Pancreas (tissue), 10 donors: ENCODE results near the gene SUPT20HL2. TPM values are rescaled to one million over a fixed set of nuclear protein-coding genes. Genes with fewer than 3 reads are reported as not detected.

ENCODE experiments used
- ATAC-seq, 4 donors: fragments of 200-7000 bp; cut with Tn5 transposase; one replicate each; pipeline versions ENCODE4 v1.8.0 to v1.9.1; 2020; ENCODE audit warnings: mild to moderate bottlenecking in 4 of 4, moderate library complexity in 4 of 4
- DNase-seq, 6 donors: peaks; one replicate each; pipeline ENCODE4 v3.0.0-alpha.2; 2020
- FAIRE-seq: peaks from 2 replicates; lab custom pipeline; 2012; peaks lifted over from hg19 to GRCh38; lab: Jason Lieb, UNC
- H3K27ac ChIP-seq, 4 donors: fragments of 200-600 bp; sonication (generic); 1 replicate in 3 of 4; 2 replicates in 1 of 4; pipeline versions ENCODE4 v1.5.0 to v1.8.0; 2020
- H3K27me3 ChIP-seq, 4 donors: fragments of 200-600 bp; one replicate each; pipeline ENCODE4 v1.8.0; 2021
- H3K36me3 ChIP-seq, 3 donors: fragments of 200-600 bp; sonication (generic) in 1 of 3; one replicate each; pipeline versions ENCODE4 v1.5.0 to v1.8.0; 2020 to 2021
- H3K4me1 ChIP-seq, 3 donors: fragments of 200-600 bp; one replicate each; pipeline ENCODE4 v1.8.0; 2021
- H3K4me3 ChIP-seq, 4 donors: fragments of 200-600 bp; sonication (generic) in 2 of 4; one replicate each; pipeline versions ENCODE4 v1.5.0 to v1.8.0; 2020 to 2021
- H3K9me3 ChIP-seq, 4 donors: fragments of 200-600 bp; one replicate each; pipeline ENCODE4 v1.8.0; 2021
- WGBS, 2 donors: extraction: QIAGEN DNeasy Blood & Tissue Kit; methylation state at CpG; one replicate each; pipeline ENCODE4 v1.1.7; 2013; 5-methylcytosine and 5-hydroxymethylcytosine counted together
- intact Hi-C, 3 donors: fragments of 100-400 bp; cut with DNase I; formaldehyde crosslinking; loops; one replicate each; pipeline versions ENCODE4 v1.11.1 to v1.14.2; 2022
- polyA plus RNA-seq, 2 donors: library from polyadenylated mRNA; stranded (reverse); fragments of 200-250 nt; gene quantifications; one replicate each; pipeline ENCODE4 v1.2.3, GENCODE V29; 2013
- total RNA-seq, 6 donors: library from RNA; stranded (reverse); fragmentation: NEBNext Ultra II Directional in 4 of 6; extraction: Animal tissue kit (Norgen Biotek cat#: 25700) in 4 of 6; gene quantifications; one replicate each; pipeline versions ENCODE4 v1.2.1 to v1.2.4, GENCODE V29; 2021 to 2023
- TF ChIP-seq, protein P1 (sequence below), 4 donors: fragments of 200-600 bp; sonication (generic) in 3 of 4; IDR thresholded peaks; one replicate each; pipeline versions ENCODE4 v1.5.0 to v1.8.0; 2021; ENCODE audit warnings: antibody characterized with exemption in 4 of 4
- donor health status: healthy with polysubstance abuse.
- donor health status: DM: no; HTN: no; CAD: no; lungs with moderate emphysema.
- donor health status: DM: no; HTN: no; CAD: no.
- donor health status: control.
- donor health status: control.
- donor health status: Bipolar disorder and iron deficiency.
- donor health status: DM: yes; HTN: yes; CAD: no.
- donor health status: DM: no; HTN: no; CAD: no.
- donor health status: DM: no; HTN: no; CAD: no.
- donor health status: DM: yes; HTN: yes; CAD: no.

Gene SUPT20HL2
- total and polyA plus RNA-seq, 8 donors = not detected

DNA sequence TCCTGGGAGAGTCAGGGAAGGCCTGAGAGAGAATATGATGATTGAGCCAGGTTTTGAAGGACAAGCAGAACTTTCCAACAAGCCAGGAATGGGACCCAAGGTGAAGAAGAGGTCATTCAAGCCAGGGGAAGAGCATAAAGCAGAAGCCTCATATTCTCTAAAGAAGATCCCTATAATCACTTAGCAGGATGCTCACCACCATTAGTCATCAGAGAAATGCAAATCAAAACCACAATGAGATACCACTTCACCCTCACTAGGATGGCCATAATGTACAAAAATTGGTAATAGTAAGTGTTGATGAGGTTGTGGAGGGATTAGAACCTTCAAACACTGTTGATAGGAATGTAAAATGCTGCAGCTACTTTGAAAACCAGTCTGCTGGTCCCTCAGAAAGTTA is 26.0 kb upstream of the SUPT20HL2 start:
- no peaks in the 10 kb centered on the region for H3K36me3 ChIP-seq
- FAIRE-seq (no peak), ATAC-seq (no peak), DNase-seq (no peak)
- H3K4me3 ChIP-seq = no peak overlapping the region
- no peaks in the 10 kb centered on the region for H3K4me1 ChIP-seq
- no peak overlapping the region for H3K27ac ChIP-seq
- peaks cover 0 to 4% (median 0%) of the 10 kb centered on the region in 4 donors for H3K27me3 ChIP-seq
- TF ChIP-seq, protein P1, sequence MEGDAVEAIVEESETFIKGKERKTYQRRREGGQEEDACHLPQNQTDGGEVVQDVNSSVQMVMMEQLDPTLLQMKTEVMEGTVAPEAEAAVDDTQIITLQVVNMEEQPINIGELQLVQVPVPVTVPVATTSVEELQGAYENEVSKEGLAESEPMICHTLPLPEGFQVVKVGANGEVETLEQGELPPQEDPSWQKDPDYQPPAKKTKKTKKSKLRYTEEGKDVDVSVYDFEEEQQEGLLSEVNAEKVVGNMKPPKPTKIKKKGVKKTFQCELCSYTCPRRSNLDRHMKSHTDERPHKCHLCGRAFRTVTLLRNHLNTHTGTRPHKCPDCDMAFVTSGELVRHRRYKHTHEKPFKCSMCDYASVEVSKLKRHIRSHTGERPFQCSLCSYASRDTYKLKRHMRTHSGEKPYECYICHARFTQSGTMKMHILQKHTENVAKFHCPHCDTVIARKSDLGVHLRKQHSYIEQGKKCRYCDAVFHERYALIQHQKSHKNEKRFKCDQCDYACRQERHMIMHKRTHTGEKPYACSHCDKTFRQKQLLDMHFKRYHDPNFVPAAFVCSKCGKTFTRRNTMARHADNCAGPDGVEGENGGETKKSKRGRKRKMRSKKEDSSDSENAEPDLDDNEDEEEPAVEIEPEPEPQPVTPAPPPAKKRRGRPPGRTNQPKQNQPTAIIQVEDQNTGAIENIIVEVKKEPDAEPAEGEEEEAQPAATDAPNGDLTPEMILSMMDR (IDR thresholded peaks at IDR 0.05) = no peak
- intact Hi-C loops = no loop called here
- no peaks in the 10 kb centered on the region for H3K9me3 ChIP-seq

DNA sequence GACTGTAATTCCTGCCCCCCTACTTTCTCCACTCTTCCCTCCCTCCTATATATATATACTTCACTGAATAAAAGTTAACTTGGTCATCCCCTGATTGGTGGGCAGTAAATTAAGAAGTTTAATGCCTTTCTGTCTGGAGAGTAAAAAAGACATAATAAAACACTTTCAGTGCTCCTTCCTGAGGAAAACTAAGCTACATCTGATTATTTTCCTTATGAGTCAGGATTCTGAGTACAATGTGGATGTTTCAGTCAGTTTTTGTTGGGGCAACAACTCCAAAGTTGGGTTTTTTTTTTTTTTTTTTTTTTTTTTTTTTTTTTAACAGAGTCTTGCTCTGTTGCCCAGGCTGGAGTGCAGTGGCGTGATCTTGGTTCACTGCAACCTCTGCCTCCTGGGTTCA is 22.0 kb upstream of the SUPT20HL2 start:
- H3K4me3 ChIP-seq = no peak overlapping the region
- H3K27me3 ChIP-seq = peaks cover 0 to 4% (median 0%) of the 10 kb centered on the region in 4 donors
- WGBS, 2 donors = 75 to 78% methylated on average over 1 of the region's 1 CpG
- no peaks in the 10 kb centered on the region for H3K4me1 ChIP-seq
- intact Hi-C loops = no loop called here
- ATAC-seq = no peak
- no peaks in the 10 kb centered on the region for H3K36me3 ChIP-seq
- H3K27ac ChIP-seq = no peak overlapping the region
- TF ChIP-seq, protein P1 (IDR thresholded peaks at IDR 0.05) = no peak
- no peaks in the 10 kb centered on the region for H3K9me3 ChIP-seq
- DNase-seq = no peak
- no peak for FAIRE-seq

DNA sequence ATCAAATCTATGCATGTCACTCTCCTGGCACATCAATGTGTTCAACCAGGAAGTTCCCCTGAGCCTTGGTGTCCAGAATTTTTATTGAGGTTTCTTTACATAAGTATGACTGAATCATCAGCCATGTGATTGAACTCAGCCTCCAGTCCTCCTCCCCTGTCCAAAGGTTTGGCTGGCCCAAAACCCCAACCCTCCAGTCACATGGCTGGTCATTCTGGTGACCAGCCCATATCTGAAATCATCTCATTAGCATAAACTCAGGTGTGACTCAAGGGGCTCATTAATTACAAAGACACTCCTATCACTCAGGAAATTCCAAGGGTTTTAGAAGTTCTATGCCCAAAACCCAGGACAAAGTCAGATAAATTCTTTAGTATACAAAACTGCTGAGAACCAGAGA is 20.6 kb upstream of the SUPT20HL2 start:
- DNase-seq (no peak), FAIRE-seq (no peak), ATAC-seq (no peak)
- peaks cover 0 to 4% (median 0%) of the 10 kb centered on the region in 4 donors for H3K27me3 ChIP-seq
- no peaks in the 10 kb centered on the region for H3K9me3 ChIP-seq
- intact Hi-C loops = no loop called here
- TF ChIP-seq, protein P1 (IDR thresholded peaks at IDR 0.05) = no peak
- no peaks in the 10 kb centered on the region for H3K36me3 ChIP-seq
- no peak overlapping the region for H3K4me3 ChIP-seq
- no peak overlapping the region for H3K27ac ChIP-seq
- H3K4me1 ChIP-seq = no peaks in the 10 kb centered on the region

DNA sequence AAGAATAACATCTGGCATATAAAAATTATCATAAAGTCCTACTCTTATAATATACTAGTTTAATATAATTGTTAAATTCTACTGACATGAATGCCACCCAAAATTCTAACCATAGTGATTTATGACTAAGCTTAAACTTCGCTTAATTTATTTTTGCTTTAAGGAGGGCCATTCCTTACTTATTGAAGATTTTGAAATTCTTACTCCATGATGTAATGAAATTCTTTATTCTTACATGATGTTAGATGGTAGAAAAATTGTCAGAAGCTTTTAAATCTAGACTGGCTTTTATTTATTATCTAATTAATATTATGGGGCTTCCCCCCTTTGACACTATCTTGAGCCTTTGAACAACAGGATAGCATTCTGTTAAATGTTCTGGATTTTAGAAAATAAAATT is 19.5 kb upstream of the SUPT20HL2 start:
- peaks cover 0 to 4% (median 0%) of the 10 kb centered on the region in 4 donors for H3K27me3 ChIP-seq
- H3K27ac ChIP-seq = no peak overlapping the region
- no peak for DNase-seq
- TF ChIP-seq, protein P1 (IDR thresholded peaks at IDR 0.05) = no peak
- H3K4me1 ChIP-seq = no peaks in the 10 kb centered on the region
- FAIRE-seq = no peak
- H3K36me3 ChIP-seq = no peaks in the 10 kb centered on the region
- no peaks in the 10 kb centered on the region for H3K9me3 ChIP-seq
- intact Hi-C loops = no loop called here
- ATAC-seq = no peak
- H3K4me3 ChIP-seq = no peak overlapping the region
- 70 to 81% methylated on average over 1 of the region's 1 CpG for WGBS, 2 donors

DNA sequence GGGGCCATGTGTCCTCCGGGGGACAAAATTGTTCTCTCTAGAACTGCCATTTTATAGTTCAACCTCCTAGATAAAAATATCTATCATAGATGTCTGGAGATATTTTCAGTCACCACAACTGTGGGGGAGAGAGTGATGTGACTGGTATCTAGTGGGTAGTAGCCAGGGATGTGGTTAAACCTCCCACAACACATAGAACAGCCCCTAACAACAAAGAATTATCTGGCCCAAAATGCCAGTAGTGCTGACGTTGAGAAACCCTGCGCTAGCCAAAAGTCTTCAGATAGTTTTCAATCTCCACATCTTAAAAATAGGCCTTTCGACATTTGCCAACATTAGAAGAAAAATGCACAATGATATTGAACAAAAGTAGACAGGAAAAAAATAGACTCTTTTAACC is 19.0 kb upstream of the SUPT20HL2 start:
- Histone ChIP-seq H3K4me1 (no peaks in the 10 kb centered on the region), H3K4me3 (no peak overlapping the region), H3K27ac (no peak overlapping the region), H3K9me3 (no peaks in the 10 kb centered on the region), H3K36me3 (no peaks in the 10 kb centered on the region), H3K27me3 (peaks cover 0 to 4% (median 0%) of the 10 kb centered on the region in 4 donors)
- ATAC-seq = no peak
- TF ChIP-seq, protein P1 (IDR thresholded peaks at IDR 0.05) = no peak
- 67 to 80% methylated on average over 4 of the region's 4 CpGs for whole genome bisulfite sequencing, 2 donors
- FAIRE-seq = no peak
- no peak for DNase-seq
- intact Hi-C loops = no loop called here
